RWPE2 (cell line): ENCODE data around the gene RASGEF1C.

Experiments
- ATAC-seq: fragments of 200-7000 bp; cut with Tn5 transposase; 3 replicates; pipeline ENCODE4 v1.9.1; 2021; ENCODE audit warnings: low read depth
- DNase-seq: peaks from one replicate; pipeline ENCODE4 v3.0.0-alpha.2; 2020; ENCODE audit warnings: low spot score
- H3K27ac ChIP-seq: fragments of 450-650 bp; 2 replicates; pipeline ENCODE4 v1.5.1; 2017; ENCODE audit warnings: mild to moderate bottlenecking; ENCODE audit not compliant: poor library complexity, severe bottlenecking
- H3K27me3 ChIP-seq: fragments of 250-450 bp; sonication (Bioruptor Pico); 2 replicates; pipeline ENCODE4 v1.5.1; 2021; ENCODE audit warnings: mild to moderate bottlenecking, moderate library complexity; ENCODE audit not compliant: insufficient read depth, poor library complexity, severe bottlenecking
- H3K36me3 ChIP-seq: fragments of 250-450 bp; sonication (Bioruptor Pico); 2 replicates; pipeline ENCODE4 v1.5.1; 2020; ENCODE audit warnings: low read depth, mild to moderate bottlenecking, moderate library complexity
- H3K4me1 ChIP-seq: fragments of 250-450 bp; sonication (Bioruptor Pico); 2 replicates; pipeline ENCODE4 v1.5.1; 2021; ENCODE audit warnings: mild to moderate bottlenecking, moderate library complexity; ENCODE audit not compliant: insufficient read depth, poor library complexity, severe bottlenecking
- H3K4me3 ChIP-seq: fragments of 250-450 bp; sonication (Bioruptor Pico); 2 replicates; pipeline ENCODE4 v1.5.1; 2021; ENCODE audit warnings: mild to moderate bottlenecking, moderate library complexity; ENCODE audit not compliant: severe bottlenecking
- H3K9me3 ChIP-seq: fragments of 250-450 bp; sonication (Bioruptor Pico); 2 replicates; pipeline ENCODE4 v1.5.1; 2021; ENCODE audit warnings: mild to moderate bottlenecking, moderate library complexity; ENCODE audit not compliant: severe bottlenecking
- CTCF ChIP-seq: fragments of 450-650 bp; IDR thresholded peaks from one replicate; pipeline ENCODE4 v1.5.1; 2017; ENCODE audit warnings: mild to moderate bottlenecking, moderate library complexity; ENCODE audit not compliant: poor library complexity, severe bottlenecking

Gene RASGEF1C

GRCh38 chr5:180202939-180203573 lies 6.0 kb downstream of the RASGEF1C start:
- no peak overlapping the region for H3K4me3 ChIP-seq
- H3K36me3 ChIP-seq = no peaks in the 10 kb centered on the region
- TF ChIP-seq CTCF = no peak
- H3K9me3 ChIP-seq = no peaks in the 10 kb centered on the region
- no peak for DNase-seq
- peaks cover 22% of the 10 kb centered on the region for H3K27me3 ChIP-seq
- H3K4me1 ChIP-seq = no peaks in the 10 kb centered on the region
- no peak overlapping the region for H3K27ac ChIP-seq
- no peak for ATAC-seq

- H3K27ac ChIP-seq = no peak overlapping the region
- peak; percentile 25 for TF ChIP-seq CTCF
Measured at GRCh38 chr5:180201051-180201987, 7.7 kb downstream of the RASGEF1C start.

GRCh38 chr5:180199390-180199789 lies 9.6 kb downstream of the RASGEF1C start:
- no peak overlapping the region for H3K27ac ChIP-seq
- H3K36me3 ChIP-seq = no peaks in the 10 kb centered on the region
- DNase-seq = no peak
- H3K9me3 ChIP-seq = no peaks in the 10 kb centered on the region
- no peak for ATAC-seq
- no peaks in the 10 kb centered on the region for H3K4me1 ChIP-seq
- no peak overlapping the region for H3K4me3 ChIP-seq
- H3K27me3 ChIP-seq = no peaks in the 10 kb centered on the region
- TF ChIP-seq CTCF = no peak

More at GRCh38 chr5:180201051-180201987, 7.7 kb downstream of the RASGEF1C start:
- Histone ChIP-seq H3K9me3 (no peaks in the 10 kb centered on the region), H3K27me3 (peaks cover 6% of the 10 kb centered on the region), H3K36me3 (no peaks in the 10 kb centered on the region), H3K4me1 (no peaks in the 10 kb centered on the region), H3K4me3 (no peak overlapping the region)
- DNase-seq (no peak), ATAC-seq (no peak)

GRCh38 chr5:180198208-180198607 lies 10.8 kb downstream of the RASGEF1C start:
- Histone ChIP-seq H3K27ac (no peak overlapping the region), H3K36me3 (no peaks in the 10 kb centered on the region), H3K9me3 (no peaks in the 10 kb centered on the region), H3K27me3 (no peaks in the 10 kb centered on the region), H3K4me1 (no peaks in the 10 kb centered on the region), H3K4me3 (no peak overlapping the region)
- ATAC-seq (no peak), DNase-seq (no peak)
- TF ChIP-seq CTCF = no peak
